Endothelial cell of hepatic sinusoid (primary cell): ENCODE data around the gene TUB.

ENCODE experiments used
- in situ Hi-C: cut with HindIII; loops from 2 replicates; pipeline ENCODE4 v1.10.0; 2017; ENCODE audit warnings: low sequenced_read_pairs

Gene TUB

DNA sequence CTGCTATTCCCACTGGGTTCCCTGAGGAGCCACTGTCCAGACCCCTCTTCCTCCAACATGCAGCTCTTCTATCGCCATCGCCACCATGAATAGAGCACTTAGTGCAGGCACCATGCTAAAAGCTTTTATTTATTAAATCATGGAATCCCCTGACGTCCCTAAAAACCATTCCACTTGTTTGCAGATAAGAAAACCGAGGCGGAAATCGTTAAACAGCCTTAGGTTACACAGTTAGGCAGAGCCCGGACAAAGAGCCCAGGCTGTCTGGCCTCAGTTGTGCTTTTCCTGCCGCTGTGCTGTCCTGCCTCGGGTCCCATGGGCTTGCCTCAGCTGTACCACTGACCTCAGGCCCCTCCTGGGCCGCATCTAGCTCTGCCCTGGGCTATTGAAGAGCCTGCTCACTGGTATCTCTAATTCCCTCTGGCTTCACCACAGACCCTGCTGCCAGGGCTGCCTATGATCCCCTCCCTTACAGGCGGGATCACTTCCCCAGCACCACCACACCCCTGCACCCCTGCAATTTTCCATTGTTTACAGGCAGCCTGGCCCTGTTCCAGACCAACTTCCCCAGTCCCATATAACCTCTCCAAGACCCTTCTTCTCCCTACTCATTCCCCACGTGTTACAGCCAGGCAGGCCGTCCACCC lies 13.0 kb upstream of the TUB start:
- in situ Hi-C loops: no loop called here

DNA sequence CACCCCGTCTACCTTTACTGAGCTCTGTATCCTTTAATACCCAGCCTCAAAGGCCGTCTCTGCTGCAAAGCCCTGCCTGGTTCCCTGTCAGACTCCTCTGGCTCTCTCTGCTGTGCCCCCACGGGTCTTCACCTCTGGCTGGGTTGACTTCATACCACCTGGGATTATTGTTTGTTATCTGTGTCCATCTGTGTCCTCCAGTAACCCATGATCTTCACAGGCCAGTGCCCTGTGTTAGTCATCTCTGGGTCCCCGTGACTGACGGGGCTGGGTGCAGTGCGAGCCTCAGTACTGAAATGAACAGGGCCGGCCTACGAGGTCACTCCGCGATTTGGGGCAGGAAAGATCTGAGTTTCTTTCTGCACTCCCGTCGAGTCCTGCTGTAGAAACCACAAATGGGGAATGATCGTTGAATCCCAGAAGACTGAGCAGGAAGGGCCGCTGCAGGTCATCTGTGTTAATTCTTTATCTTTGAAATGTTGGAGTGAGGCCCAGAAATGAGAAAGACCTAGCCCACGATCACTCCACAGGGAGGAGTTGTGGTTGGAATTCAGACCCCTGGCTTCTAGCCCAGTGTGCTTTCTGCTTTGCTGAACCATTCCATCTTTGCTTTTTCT lies 12.3 kb upstream of the TUB start:
- in situ Hi-C loops: no loop called here

DNA sequence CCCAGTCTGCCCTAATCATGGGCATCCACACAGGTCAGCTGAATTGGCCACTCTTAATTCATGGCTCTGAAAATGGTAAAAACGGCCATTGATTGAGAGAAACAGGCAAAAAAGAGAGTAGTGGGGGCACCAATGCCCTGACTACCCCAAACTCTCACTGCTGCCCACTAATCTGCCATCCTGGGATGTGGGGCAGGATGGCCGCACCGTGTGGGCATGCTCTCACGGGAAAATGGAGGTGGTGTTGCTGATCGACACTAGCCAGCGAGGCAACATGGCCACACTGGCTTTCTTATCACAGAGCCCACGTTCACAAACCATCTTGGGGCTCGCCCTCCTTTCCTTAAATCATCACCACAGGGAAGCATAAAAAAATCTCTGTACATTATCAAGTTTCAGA lies 11.2 kb upstream of the TUB start:
- in situ Hi-C loops: no loop called here

DNA sequence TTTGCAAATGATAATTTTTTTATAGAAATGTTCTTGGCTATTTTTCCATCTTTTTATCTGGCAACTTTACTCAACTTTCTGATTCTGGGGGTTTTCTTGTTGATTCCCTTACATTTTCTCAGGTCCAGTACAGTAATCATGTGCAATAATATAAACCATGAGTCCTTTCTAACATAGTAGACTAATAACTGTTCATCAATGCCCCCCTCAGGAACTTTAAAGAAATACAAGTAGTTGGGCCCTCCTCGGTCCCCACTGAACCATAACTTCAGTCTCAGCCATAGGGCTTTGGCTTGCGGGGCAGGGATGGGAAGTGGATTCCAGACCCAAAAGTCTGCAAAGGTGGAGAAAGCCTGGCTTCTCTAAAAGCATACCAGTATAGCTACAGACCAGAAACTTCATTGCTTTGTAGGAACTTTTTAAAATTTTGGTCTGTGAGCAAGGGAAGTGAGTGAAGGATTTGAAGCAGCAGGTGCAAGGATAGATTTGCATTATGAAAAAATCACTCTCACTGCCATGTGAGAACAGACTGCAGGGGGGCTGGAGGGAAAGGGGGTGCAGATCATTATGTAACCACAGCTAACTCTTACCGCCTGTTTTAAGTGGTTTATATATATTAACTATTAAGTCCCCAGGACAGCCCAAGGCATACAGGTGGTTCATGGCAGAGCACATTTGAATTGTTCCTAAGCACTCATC lies 10.4 kb upstream of the TUB start:
- in situ Hi-C loops: no loop called here

DNA sequence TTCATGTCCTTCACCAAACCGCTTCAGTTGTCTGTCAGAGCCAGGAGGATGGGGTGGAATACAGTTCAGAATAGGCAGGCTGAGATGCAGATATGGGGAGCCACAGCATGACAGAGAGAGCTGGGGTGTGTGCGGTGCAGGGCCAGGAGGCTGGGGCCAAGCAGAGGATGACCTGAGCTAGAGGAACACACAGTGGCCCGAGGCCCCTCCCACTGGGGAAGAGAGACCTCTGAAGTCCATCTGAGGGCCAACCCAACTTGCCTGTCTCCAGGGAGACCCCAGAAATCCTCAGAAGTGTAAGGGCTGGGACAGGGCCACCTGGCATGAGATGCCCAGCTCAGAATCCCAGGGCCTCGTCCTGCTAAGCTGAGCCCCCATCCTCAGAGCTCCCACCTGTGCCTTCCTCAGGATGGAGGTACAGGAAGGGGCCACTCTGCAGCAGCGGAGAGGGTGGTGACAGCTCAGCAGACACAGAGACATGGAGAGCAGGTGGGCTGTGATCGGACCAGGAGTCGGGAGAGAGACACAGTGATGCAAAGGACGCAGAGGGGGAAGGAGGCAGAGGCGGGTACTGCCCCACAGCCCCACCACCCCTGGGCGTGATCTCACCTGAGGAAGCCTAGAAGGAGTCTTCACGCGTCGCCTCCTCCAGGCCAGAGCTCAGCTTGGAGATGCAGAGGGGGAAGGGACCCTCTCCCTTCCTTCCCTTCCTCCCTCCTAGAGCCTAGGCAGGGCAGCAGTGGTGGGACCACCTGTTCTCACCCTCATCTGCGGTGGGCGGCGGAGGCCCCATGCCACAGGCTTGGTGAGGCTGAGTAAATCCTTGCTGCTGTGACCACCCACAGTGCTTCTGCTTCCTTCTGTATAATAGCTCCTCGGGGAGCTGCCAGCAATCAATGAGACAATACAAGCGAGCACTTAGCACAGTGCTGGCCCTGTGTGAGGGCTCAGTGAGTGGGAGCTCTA lies 9.1 kb upstream of the TUB start:
- in situ Hi-C loops: no loop called here

DNA sequence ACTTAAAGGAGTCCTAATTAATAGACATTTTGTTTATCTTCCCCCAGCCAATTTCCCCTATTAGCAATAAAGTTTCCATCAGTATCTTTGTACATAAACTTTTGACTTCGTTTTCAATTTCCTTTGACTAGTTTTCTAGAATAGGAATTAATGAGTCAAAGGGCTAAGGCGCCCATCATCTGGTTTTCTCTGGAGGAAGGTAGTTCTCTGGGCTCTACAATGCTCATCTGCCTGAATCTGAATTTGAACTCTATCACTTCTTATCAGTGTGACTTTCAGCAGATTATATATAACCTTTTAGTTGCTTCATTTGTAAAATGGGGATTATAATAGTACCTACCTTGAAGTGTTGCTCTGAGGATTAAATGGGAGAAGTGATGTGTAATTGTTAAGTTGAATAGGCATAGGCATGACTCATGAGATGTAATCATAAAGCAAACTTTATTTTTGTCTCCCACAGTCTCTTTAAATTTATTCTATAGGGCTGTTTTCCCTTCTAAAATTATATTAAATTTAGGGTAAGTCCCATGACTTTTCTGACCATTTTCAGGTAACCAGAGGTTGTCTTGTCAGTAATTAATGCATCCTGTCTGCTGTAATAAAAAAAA lies 5.8 kb upstream of the TUB start:
- in situ Hi-C loops: no loop called here

DNA sequence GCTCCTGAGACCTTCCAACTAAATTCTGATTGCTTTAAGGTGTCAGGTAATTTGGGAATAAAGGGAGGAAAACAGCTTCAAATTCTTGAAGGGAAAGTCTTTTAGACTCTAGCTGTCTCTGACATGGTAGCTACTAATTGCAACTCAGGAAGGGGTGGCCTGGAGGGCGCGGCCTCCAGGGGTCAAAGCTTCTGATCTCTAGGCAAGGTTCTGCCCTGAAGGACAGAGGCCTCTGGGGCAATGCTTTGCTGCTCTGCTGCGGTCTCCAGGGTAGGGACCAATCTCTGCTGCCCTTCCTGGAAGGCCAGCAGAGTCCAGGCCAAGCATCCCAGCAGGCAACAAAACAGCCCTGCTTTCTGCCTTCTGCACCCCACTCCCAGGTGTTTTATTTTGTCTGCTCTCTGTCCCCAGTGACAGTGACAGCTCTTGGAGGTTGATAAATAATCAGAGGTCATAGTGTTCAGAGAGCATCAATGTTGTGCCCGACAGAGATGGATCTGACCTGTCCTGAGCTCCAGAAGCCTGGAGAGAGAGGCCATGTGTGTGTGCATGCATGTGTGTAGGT lies 1.8 kb upstream of the TUB start:
- in situ Hi-C loops: no loop called here

DNA sequence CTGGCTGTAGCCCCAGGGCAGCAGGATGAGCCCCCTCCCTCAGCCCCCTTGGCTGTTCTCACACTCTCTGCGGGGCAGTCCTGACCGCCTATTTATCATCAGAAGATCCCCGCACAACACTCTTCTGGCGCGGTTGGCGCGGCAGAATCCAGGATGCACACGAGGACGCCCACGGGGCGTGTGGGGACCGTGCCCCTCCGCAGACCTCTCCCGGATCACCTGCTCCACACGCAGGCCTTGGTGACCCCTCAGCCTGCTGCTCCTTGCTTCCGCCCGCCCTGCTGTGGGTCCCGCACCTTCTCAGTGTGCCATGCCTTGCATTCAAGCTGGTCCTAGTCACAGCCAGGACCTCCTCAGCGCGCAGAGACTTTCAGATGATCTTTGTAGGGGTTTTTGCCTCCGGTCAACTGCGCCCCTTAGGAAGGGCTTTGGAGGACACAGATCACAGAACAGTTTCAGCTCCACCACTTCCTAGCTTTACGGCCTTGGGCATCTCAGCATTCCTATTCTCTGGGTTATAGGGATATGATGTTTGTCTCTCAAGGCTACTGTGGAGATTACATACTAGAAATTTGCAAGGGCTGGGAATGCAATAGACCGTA lies 841 bp upstream of the TUB start:
- in situ Hi-C loops: no loop called here

DNA sequence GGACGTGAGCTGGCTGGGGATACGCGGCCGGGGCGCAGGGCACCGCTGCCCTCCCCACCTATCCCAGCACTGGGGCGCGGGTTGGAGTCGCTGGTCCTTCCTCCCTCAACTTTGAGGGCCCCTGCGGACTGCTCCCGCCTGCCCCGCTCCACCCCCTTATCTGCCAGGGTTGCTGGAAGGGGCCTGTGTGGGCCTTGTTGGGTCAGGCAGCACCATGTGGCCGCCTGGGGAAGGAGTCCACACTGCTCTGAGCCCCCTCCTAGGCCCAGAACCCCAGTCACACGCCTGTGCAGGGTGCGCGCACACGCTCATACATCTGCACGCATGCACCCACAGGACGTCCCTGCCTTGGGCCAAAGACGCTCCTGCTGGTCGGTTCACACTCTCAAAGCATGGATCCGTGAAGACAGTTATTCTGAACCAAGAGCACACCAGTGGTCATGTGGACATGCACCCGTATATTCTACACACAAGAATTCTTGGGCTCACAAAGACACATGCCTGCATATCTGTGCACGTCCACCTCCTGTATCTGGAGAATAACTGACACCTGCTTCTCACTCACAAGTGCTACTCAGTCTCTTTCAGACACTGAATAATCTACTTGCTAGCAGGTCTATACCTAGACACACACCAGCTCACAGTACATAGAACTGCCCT lies 710 bp downstream of the TUB start:
- in situ Hi-C loops: no loop called here

DNA sequence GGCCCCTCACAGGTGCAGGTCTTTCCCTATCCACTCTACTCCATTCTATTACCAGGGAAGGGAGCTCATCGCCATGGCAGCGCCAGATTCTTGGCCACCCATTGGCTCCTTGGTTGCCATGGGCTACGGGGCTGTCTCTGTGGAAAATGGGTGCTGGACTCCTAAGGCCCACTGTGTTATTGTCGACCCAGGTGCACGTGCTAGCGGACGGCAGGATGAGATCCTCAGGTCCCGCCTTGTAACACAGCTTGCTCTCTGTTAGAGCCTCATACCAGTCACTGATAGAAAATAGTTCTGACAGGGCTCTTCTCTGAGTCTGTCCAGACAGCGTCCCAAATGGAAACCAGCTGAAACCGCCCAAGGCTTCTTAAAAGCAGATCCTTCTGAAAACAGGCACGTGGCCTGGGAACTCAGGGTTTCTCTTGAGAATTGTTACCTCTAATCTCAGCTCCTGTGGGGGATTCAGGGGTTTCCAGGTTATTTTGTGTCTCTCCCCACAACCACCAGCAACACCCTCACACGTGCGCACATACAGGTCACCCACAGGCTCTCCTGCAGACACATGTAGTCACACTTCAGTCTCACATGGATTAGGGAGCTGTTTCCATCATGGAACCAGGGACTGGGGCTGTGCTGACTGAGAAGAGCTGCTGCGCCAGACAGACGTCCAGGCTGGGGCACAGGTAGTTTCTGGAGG lies 1.5 kb downstream of the TUB start:
- in situ Hi-C loops: no loop called here

DNA sequence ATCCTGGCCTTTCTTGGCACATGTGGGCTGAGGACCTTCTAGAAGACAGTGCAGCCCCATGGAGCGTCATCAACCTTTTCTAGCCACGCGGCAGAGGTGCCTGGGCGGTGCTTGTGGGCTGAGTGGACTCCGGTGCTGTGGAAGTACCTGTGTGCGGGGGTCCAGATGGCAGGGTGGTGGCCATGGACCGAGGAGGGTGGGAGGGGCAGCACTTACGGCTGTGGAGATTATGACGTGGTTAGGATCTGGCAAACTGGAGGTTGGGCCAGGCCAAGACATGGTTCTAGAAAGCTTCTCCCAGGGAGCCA lies 2.0 kb downstream of the TUB start:
- in situ Hi-C loops: no loop called here

DNA sequence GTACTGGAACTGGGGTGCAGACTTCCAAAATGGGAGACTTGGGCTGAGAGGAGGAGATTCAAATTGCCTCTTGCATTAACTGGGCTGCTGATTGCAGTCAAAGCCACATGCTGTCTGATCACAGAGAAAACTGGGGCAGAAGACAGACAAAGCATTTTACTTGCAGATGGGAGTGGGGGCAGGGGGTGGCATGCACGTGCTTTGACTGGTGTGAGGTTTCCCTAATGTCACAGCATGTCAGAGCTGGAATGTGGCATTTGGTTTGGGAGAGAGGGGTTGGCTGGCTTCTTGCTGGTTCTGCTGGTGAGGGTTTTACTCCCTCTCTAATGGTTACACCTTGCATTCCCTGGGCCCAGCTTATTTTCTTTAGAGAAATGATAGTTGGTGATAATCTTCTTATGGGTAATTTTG lies 2.9 kb downstream of the TUB start:
- in situ Hi-C loops: no loop called here

DNA sequence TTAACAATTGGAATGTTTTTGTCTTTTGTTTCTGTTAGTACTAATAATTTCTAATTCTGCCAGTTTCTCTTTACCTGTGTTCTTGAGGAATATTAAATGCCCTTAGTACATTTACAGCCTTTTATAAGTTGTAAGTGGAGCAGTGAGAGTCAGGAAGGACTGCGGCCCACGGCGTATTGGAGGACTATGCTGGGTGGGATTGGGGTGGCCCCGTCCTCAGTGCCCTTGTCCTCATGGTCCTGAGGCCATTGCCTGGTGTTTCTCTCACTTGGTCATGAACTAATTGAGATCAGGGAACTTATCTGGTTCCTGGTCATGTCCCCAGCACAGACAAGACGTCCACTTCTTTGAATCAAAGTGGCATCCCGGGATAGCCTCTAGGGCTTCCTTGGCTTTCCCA lies 3.3 kb downstream of the TUB start:
- in situ Hi-C loops: no loop called here

DNA sequence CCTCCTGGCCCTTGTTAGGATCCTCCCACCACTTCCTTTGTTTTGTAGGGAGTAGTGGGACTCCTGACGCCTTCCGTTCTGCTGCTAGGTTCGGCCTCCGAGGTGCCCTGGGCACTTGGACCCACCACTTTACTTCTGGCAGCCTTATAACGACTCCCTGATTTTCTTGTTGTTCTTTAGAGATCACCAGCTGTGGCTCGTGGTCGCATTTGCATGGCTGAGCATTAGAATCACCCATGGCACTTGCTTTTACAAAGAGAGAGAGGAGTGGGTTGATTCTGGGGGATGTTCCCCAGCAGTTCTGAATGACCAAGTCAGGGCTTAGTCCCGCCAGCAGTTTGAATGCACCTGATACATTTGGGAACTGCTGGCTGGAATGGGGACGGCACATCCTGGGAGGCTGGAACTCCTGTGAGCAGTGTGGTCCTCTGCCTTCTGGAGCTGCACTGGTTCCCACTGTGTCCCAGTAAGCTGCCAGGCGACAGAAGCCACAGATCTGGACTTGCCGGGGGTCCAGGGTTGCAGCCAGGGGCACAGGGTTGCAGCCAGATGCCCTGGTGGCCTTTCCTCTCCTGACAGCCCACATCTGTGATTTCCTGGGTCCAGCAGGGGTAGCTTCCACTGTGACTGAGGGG lies 4.1 kb downstream of the TUB start:
- in situ Hi-C loops: loop anchor here (5.0 kb wide), 1 partner anchor 78 kb away; no protein-coding TSS in a partner anchor

DNA sequence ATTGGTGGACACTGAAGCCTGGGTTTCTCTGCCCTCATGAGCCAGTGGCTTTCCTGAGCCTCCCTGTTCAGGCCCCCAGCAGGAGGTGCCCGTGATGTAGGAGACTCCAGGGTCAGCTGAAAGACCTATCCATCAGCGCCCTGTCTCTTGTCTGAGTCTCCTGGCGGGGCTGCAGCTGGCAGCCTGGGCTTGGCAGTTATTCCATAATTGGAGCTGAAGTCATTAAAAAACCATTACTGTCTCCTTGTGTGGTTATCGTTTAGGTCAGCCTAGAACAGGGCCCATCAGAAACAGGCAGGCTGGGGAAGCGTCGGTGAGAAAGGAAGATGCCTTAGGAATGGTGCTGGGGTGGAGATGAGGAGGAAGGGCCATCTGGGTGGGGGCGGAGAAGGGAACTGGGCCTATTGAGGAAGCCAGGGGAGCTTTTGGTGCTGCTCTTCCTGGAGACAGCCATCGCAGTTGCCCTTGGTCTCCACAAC lies 5.0 kb downstream of the TUB start:
- in situ Hi-C loops: loop anchor here (5.0 kb wide), 1 partner anchor 79 kb away; no protein-coding TSS in a partner anchor

DNA sequence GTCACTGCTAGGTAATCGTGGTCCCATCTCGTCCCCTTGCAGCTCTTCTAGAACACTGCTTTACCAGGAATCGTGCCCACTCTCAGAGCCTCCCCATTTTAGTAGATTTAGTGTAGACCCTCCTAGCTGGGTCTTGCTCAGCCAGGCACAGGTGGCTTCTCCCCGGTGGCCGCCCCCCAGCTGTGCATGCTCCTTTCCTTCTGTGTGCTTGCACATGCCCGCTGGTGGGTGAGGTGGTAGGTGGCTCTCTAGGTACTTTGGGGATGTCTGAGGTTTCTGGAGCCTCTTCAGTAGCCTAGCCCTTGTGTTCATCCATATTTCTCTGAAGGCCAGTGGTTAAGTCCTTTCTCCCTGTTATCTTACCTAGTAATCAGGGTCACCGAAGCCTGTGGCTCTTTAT lies 5.6 kb downstream of the TUB start:
- in situ Hi-C loops: loop anchor here (5.0 kb wide), 1 partner anchor 79 kb away; no protein-coding TSS in a partner anchor

DNA sequence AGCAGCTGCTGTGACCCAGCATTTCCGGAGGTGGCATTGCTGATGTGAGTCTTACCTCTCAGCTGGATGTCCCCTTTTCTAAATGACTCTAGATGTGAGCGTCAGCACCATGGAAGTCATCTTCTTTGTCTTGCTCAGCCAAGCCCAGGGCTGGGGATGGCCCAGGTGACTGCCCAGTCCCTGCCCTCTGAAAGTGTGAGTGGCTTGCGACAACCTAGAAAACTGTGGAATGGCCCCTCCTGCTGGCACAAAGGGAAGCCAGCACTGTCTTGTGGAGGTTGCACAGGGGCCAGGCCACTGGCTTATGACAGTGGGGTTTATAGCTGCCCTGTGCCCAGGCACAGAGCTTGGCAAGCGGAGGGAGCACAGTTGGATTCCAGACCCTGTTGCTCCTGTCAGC lies 6.2 kb downstream of the TUB start:
- in situ Hi-C loops: loop anchor here (5.0 kb wide), 1 partner anchor 80 kb away; no protein-coding TSS in a partner anchor

DNA sequence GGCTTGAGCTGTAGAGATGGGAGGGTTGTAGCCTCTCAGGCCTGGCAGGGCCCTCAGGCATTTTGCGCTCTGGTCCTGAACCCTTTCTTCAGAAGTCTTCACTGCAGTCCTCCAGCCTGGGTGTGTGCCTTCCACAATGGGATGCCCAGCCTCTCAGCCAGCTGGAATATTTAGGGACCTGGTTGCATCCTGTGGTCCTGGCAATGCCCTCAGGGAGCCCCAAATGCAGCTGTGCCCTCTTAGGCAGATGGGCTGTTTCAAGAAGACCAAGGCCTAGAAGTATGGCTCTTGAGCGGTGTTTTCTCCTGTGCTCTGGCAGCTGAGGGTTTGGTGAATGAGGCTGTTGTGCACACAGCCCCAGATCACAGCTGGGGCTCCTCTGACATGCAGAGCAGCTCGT lies 6.7 kb downstream of the TUB start:
- in situ Hi-C loops: loop anchor here (5.0 kb wide), 1 partner anchor 80 kb away; no protein-coding TSS in a partner anchor
